Upper lobe of left lung (tissue), 6 donors: ENCODE data around the gene CYBA. TPM values are rescaled to one million over a fixed set of nuclear protein-coding genes. Genes with fewer than 3 reads are reported as not detected.

Source experiments
- ATAC-seq, 2 donors: fragments of 200-7000 bp; cut with Tn5 transposase; one replicate each; pipeline ENCODE4 v1.9.1; 2022; ENCODE audit warnings: mild to moderate bottlenecking in 2 of 2, moderate library complexity in 2 of 2; ENCODE audit not compliant: low FRiP score in 2 of 2
- DNase-seq, 2 donors: peaks; one replicate each; pipeline ENCODE4 v3.0.0-alpha.2; 2019 to 2020
- H3K27ac ChIP-seq, 4 donors: fragments of 200-600 bp; sonication (generic); one replicate each; pipeline ENCODE4 v1.5.1; 2016 to 2019
- H3K27me3 ChIP-seq, 4 donors: fragments of 200-600 bp; sonication (generic); one replicate each; pipeline ENCODE4 v1.5.1; 2017 to 2019
- H3K36me3 ChIP-seq, 4 donors: fragments of 200-600 bp; sonication (generic); one replicate each; pipeline ENCODE4 v1.5.1; 2016 to 2019
- H3K4me1 ChIP-seq, 4 donors: fragments of 200-600 bp; sonication (generic); one replicate each; pipeline ENCODE4 v1.5.1; 2018 to 2019
- H3K4me3 ChIP-seq, 4 donors: fragments of 200-600 bp; sonication (generic); one replicate each; pipeline ENCODE4 v1.5.1; 2017 to 2019; ENCODE audit warnings: mild to moderate bottlenecking in 2 of 4, moderate library complexity in 1 of 4
- H3K9me3 ChIP-seq, 4 donors: fragments of 200-600 bp; sonication (generic); one replicate each; pipeline ENCODE4 v1.5.1; 2018 to 2019
- CTCF ChIP-seq, 6 experiments: fragments of 450-650 bp in 4 of 6; fragments of 200-600 bp in 2 of 6; sonication (generic) in 2 of 6; IDR thresholded peaks; one replicate each; pipeline ENCODE4 v1.5.1; 2016 to 2019; ENCODE audit warnings: antibody characterized with exemption in 6 of 6
- EP300 ChIP-seq, 4 donors: sonication (generic); formaldehyde crosslinking; IDR thresholded peaks; one replicate each; pipeline ENCODE4 v1.5.1; 2017; ENCODE audit warnings: antibody characterized with exemption in 4 of 4, control low read depth in 2 of 4
- POLR2A ChIP-seq, 4 donors: fragments of 450-650 bp; IDR thresholded peaks; one replicate each; pipeline ENCODE4 v1.5.1; 2016 to 2017; ENCODE audit warnings: antibody characterized with exemption in 4 of 4, mild to moderate bottlenecking in 2 of 4
- POLR2AphosphoS5 ChIP-seq, 2 donors: sonication (generic); formaldehyde crosslinking; IDR thresholded peaks; one replicate each; pipeline ENCODE4 v1.5.1; 2017; ENCODE audit warnings: antibody characterized with exemption in 2 of 2
- WGBS, 2 donors: methylation state at CpG; one replicate each; pipeline ENCODE4 v1.1.5; 2017 to 2018; 5-methylcytosine and 5-hydroxymethylcytosine counted together
- total RNA-seq, 6 donors: library from RNA; depleted of rRNA in 4 of 6; stranded (reverse); fragments of >200 nt in 4 of 6; gene quantifications; one replicate each; pipeline versions ENCODE4 v1.1.0 to v1.2.1, GENCODE V29; 2016 to 2021
- donor health status: DM: no; HTN: no; CAD: no; lungs with moderate emphysema.
- donor health status: DM: no; HTN: yes; CAD: no; lungs with severe emphysema.

CYBA gene
- total RNA-seq, 6 donors from 2014 or later, result 213 to 472 (median 322) TPM

DNA sequence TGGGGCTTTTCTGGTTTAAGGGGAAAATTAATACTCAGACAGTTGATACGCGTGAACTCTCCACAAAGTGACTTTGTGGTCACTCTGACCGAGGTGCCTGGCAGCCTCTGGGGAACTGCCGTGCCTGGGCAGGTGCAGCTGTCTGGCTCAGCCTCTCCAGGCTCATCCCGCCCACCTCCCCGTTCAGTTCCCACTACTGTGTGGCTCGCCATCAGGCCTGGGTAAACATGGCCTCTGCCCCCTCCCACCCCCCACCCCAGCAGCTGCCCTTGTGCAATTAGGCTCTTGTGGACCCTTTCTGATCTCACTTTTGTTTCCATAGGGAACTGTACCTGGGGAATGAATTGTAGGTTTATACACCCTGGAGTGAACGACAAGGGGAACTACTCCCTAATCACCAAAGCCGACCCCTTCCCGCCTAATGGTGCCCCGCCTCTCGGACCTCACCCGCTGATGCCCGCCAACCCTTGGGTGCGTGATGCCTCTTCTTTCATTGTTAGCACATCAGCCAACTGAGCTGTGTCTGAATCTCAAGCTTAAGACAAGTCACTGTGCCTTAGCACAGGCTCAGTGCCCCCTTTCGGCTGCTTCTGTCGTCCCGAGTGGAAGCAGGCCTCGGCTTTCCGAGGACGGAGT lies 52.9 kb downstream of the CYBA start:
- Histone ChIP-seq H3K9me3 (no peaks in the 10 kb centered on the region), H3K4me3 (no peak overlapping the region), H3K27me3 (no peaks in the 10 kb centered on the region), H3K36me3 (peaks cover 9 to 68% (median 31%) of the 10 kb centered on the region in 4 donors), H3K4me1 (peaks cover 17 to 36% (median 31%) of the 10 kb centered on the region in 4 donors), H3K27ac (peak overlapping the region in 2 of 4 donors; percentile 75 to 80)
- TF ChIP-seq EP300 (IDR thresholded peaks at IDR 0.05), result no peak
- TF ChIP-seq POLR2A (IDR thresholded peaks at IDR 0.05), result no peak
- TF ChIP-seq CTCF (IDR thresholded peaks at IDR 0.05), result no peak
- no peak for TF ChIP-seq POLR2AphosphoS5 (IDR thresholded peaks at IDR 0.05)
- DNase-seq, result no peak
- no peak for ATAC-seq
- 82 to 88% methylated on average over 18 to 21 of the region's 21 CpGs for WGBS, 2 donors

GRCh38 chr16:88596483-88596882 lies 54.4 kb downstream of the CYBA start:
- DNase-seq, result no peak
- WGBS, 2 donors, result 78 to 83% methylated on average over 3 of the region's 3 CpGs
- peaks cover 9 to 61% (median 30%) of the 10 kb centered on the region in 4 donors for H3K36me3 ChIP-seq
- H3K4me1 ChIP-seq, result peaks cover 10 to 29% (median 25%) of the 10 kb centered on the region in 4 donors
- no peak overlapping the region for H3K4me3 ChIP-seq
- no peaks in the 10 kb centered on the region for H3K9me3 ChIP-seq
- ATAC-seq, result peak in 1 of 2 donors; percentile 31
- H3K27me3 ChIP-seq, result no peaks in the 10 kb centered on the region
- TF ChIP-seq CTCF (IDR thresholded peaks at IDR 0.05) (no peak), POLR2AphosphoS5 (IDR thresholded peaks at IDR 0.05) (no peak), EP300 (IDR thresholded peaks at IDR 0.05) (no peak), POLR2A (IDR thresholded peaks at IDR 0.05) (no peak)
- no peak overlapping the region for H3K27ac ChIP-seq

- no peak for TF ChIP-seq EP300 (IDR thresholded peaks at IDR 0.05)
- TF ChIP-seq CTCF (IDR thresholded peaks at IDR 0.05), result no peak
- no peak for TF ChIP-seq POLR2A (IDR thresholded peaks at IDR 0.05)
- Histone ChIP-seq H3K27ac (no peak overlapping the region), H3K27me3 (no peaks in the 10 kb centered on the region), H3K4me3 (no peak overlapping the region), H3K36me3 (peaks cover 9 to 61% (median 32%) of the 10 kb centered on the region in 4 donors), H3K9me3 (no peaks in the 10 kb centered on the region), H3K4me1 (peaks cover 10 to 25% (median 22%) of the 10 kb centered on the region in 4 donors)
- no peak for DNase-seq
- 91% methylated on average over 10 of the region's 10 CpGs for WGBS, 2 donors
- no peak for ATAC-seq
These were observed 54.9 kb downstream of the CYBA start for GRCh38 chr16:88595921-88596320.

- ATAC-seq, result no peak
- peaks cover 9 to 17% (median 14%) of the 10 kb centered on the region in 4 donors for H3K4me1 ChIP-seq
- peaks cover 9 to 60% (median 34%) of the 10 kb centered on the region in 4 donors for H3K36me3 ChIP-seq
- TF ChIP-seq EP300 (IDR thresholded peaks at IDR 0.05), result no peak
- no peak for TF ChIP-seq POLR2A (IDR thresholded peaks at IDR 0.05)
- TF ChIP-seq POLR2AphosphoS5 (IDR thresholded peaks at IDR 0.05), result no peak
- TF ChIP-seq CTCF (IDR thresholded peaks at IDR 0.05), result no peak
- H3K4me3 ChIP-seq, result no peak overlapping the region
- 85 to 87% methylated on average over 6 of the region's 6 CpGs for WGBS, 2 donors
- no peak for DNase-seq
- H3K27ac ChIP-seq, result no peak overlapping the region
- no peaks in the 10 kb centered on the region for H3K9me3 ChIP-seq
- H3K27me3 ChIP-seq, result no peaks in the 10 kb centered on the region
These were observed 55.8 kb downstream of the CYBA start for GRCh38 chr16:88595101-88595500.

DNA sequence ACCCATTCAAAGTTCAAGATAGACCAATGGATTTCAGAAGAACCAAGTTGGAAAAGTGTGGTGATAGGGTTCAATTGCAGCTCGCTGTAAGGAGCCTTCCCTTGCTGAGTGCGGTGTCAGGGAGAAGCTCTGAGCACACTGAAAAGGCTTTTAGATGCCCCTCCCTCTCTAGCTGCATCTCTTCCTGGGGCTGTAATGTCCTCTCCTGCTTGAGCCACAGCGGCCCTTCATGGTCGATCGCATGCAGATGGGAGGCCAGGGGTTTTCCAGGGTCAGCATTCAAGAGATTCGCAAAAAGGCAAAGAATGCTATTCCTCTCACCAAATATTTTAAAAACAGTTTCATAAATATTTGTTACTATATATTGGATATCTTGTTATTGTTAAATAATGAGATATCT lies 56.9 kb downstream of the CYBA start:
- no peaks in the 10 kb centered on the region for H3K27me3 ChIP-seq
- H3K4me1 ChIP-seq, result peaks cover 0 to 9% (median 3%) of the 10 kb centered on the region in 4 donors
- no peaks in the 10 kb centered on the region for H3K9me3 ChIP-seq
- H3K27ac ChIP-seq, result no peak overlapping the region
- DNase-seq (no peak), ATAC-seq (no peak)
- TF ChIP-seq POLR2A (IDR thresholded peaks at IDR 0.05) (no peak), EP300 (IDR thresholded peaks at IDR 0.05) (no peak), POLR2AphosphoS5 (IDR thresholded peaks at IDR 0.05) (no peak), CTCF (IDR thresholded peaks at IDR 0.05) (no peak)
- WGBS, 2 donors, result 88 to 89% methylated on average over 6 of the region's 6 CpGs
- no peak overlapping the region for H3K4me3 ChIP-seq
- H3K36me3 ChIP-seq, result peaks cover 1 to 60% (median 34%) of the 10 kb centered on the region in 4 donors
